Measurements from ENCODE around the gene AACS. TPM values are rescaled to one million over a fixed set of nuclear protein-coding genes. Genes with fewer than 3 reads are reported as not detected.

AACS gene
- total RNA-seq, 4 donors from 2014 or later, result 29.4 to 46.6 (median 37.1) TPM

- Histone ChIP-seq H3K36me3 (no peaks in the 10 kb centered on the region), H3K27me3 (no peaks in the 10 kb centered on the region), H3K27ac (no peak overlapping the region), H3K4me1 (no peaks in the 10 kb centered on the region), H3K4me3 (no peak overlapping the region), H3K9me3 (no peaks in the 10 kb centered on the region)
- TF ChIP-seq POLR2A (IDR thresholded peaks at IDR 0.05) (no peak), CTCF (IDR thresholded peaks at IDR 0.05) (no peak)
- no peak for DNase-seq
These were observed 104.2 kb downstream of the AACS start for GRCh38 chr12:125169451-125169850.

GRCh38 chr12:125169870-125170269 is 104.6 kb downstream of the AACS start:
- Histone ChIP-seq H3K27ac (no peak overlapping the region), H3K4me1 (no peaks in the 10 kb centered on the region), H3K4me3 (no peak overlapping the region), H3K9me3 (no peaks in the 10 kb centered on the region), H3K36me3 (no peaks in the 10 kb centered on the region), H3K27me3 (no peaks in the 10 kb centered on the region)
- no peak for TF ChIP-seq CTCF (IDR thresholded peaks at IDR 0.05)
- no peak for TF ChIP-seq POLR2A (IDR thresholded peaks at IDR 0.05)
- no peak for DNase-seq

- no peaks in the 10 kb centered on the region for H3K4me1 ChIP-seq
- no peak for TF ChIP-seq POLR2A (IDR thresholded peaks at IDR 0.05)
- TF ChIP-seq CTCF (IDR thresholded peaks at IDR 0.05), result no peak
- no peaks in the 10 kb centered on the region for H3K36me3 ChIP-seq
- H3K27ac ChIP-seq, result no peak overlapping the region
- DNase-seq, result no peak
- H3K9me3 ChIP-seq, result no peaks in the 10 kb centered on the region
- no peaks in the 10 kb centered on the region for H3K27me3 ChIP-seq
- no peak overlapping the region for H3K4me3 ChIP-seq
These were observed 106.0 kb downstream of the AACS start for GRCh38 chr12:125171267-125171666.

DNA sequence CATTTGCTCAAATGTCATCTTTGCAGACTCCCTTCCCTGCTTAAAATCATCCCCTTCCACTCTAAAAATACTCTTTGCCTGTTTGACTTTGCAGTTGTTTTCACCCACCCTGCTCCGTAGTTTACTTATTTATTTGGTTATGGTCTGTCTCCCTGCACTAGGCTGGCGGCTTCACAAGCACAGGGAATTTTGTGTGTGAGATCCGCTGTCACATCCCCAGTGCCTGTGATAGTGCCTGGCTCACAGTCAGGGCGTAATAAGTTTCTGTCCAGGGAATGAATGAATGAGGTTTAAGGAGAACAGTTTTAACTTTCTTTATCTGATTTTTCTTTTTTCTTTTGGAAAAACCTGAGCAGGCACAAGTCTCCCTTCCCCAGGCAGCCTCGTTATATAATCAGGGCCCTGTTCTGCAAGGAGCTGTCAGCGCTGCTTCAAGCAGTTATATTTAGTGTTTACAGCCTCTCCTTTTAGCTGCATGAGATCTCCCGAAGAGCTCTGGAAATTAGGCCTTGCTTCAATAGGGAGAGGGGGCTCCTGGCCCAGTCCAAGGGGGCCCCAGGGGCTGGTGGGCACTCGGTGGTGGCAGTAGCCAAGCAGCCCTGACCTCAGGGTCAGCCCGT is 107.1 kb downstream of the AACS start:
- H3K27me3 ChIP-seq, result no peaks in the 10 kb centered on the region
- TF ChIP-seq POLR2A (IDR thresholded peaks at IDR 0.05) (no peak), CTCF (IDR thresholded peaks at IDR 0.05) (no peak)
- no peak overlapping the region for H3K27ac ChIP-seq

GRCh38 chr12:125175576-125175975 is 110.3 kb downstream of the AACS start:
- H3K9me3 ChIP-seq, result no peaks in the 10 kb centered on the region
- H3K27me3 ChIP-seq, result no peaks in the 10 kb centered on the region
- H3K4me1 ChIP-seq, result no peaks in the 10 kb centered on the region
- H3K27ac ChIP-seq, result no peak overlapping the region
- H3K36me3 ChIP-seq, result no peaks in the 10 kb centered on the region
- no peak for TF ChIP-seq CTCF (IDR thresholded peaks at IDR 0.05)
- no peak overlapping the region for H3K4me3 ChIP-seq
- DNase-seq, result no peak

More for the DNA sequence above, 107.1 kb downstream of the AACS start:
- no peaks in the 10 kb centered on the region for H3K9me3 ChIP-seq
- DNase-seq, result no peak
- H3K4me1 ChIP-seq, result no peaks in the 10 kb centered on the region
- no peaks in the 10 kb centered on the region for H3K36me3 ChIP-seq
- no peak overlapping the region for H3K4me3 ChIP-seq

- H3K27me3 ChIP-seq, result no peaks in the 10 kb centered on the region
- no peaks in the 10 kb centered on the region for H3K36me3 ChIP-seq
- H3K4me3 ChIP-seq, result no peak overlapping the region
- TF ChIP-seq CTCF (IDR thresholded peaks at IDR 0.05) (no peak), POLR2A (IDR thresholded peaks at IDR 0.05) (no peak)
- no peak for DNase-seq
- no peaks in the 10 kb centered on the region for H3K9me3 ChIP-seq
- no peak overlapping the region for H3K27ac ChIP-seq
- H3K4me1 ChIP-seq, result peaks cover 0 to under 1% (median 0%) of the 10 kb centered on the region in 4 donors
These were observed 113.0 kb downstream of the AACS start for GRCh38 chr12:125178222-125178621.
